Transverse colon (tissue), 4 donors: Measurements from ENCODE around the gene UBE2F. TPM values are rescaled to one million over a fixed set of nuclear protein-coding genes. Genes with fewer than 3 reads are reported as not detected.

Source experiments
- DNase-seq: peaks from one replicate; pipeline ENCODE4 v3.0.0-alpha.2; 2019
- H3K27ac ChIP-seq, 4 donors: fragments of 200-600 bp; sonication (generic); 2 replicates each; pipeline ENCODE4 v1.5.1; 2016 to 2018; ENCODE audit warnings: inconsistent platforms in 4 of 4
- H3K27me3 ChIP-seq: fragments of 200-600 bp; sonication (generic); 2 replicates; pipeline ENCODE4 v1.5.1; 2017; ENCODE audit warnings: inconsistent platforms
- H3K36me3 ChIP-seq, 4 donors: fragments of 200-600 bp; sonication (generic); 2 replicates each; pipeline ENCODE4 v1.5.1; 2017 to 2019; ENCODE audit warnings: inconsistent platforms in 4 of 4
- H3K4me1 ChIP-seq, 4 donors: fragments of 200-600 bp; sonication (generic); 2 replicates each; pipeline ENCODE4 v1.5.1; 2017 to 2020; ENCODE audit warnings: inconsistent platforms in 4 of 4
- H3K4me3 ChIP-seq, 4 donors: fragments of 200-600 bp; sonication (generic); 1 replicate in 1 of 4; 2 replicates in 3 of 4; pipeline versions ENCODE4 v1.5.1 to v1.6.1; 2017 to 2019; ENCODE audit warnings: inconsistent platforms in 4 of 4
- H3K9me3 ChIP-seq, 2 donors: fragments of 200-600 bp; sonication (generic); 2 replicates each; pipeline ENCODE4 v1.5.1; 2017 to 2019; ENCODE audit warnings: inconsistent platforms in 2 of 2
- EP300 ChIP-seq: sonication (generic); formaldehyde crosslinking; IDR thresholded peaks from one replicate; pipeline ENCODE4 v1.6.1; 2017; ENCODE audit warnings: antibody characterized with exemption, low read depth
- POLR2A ChIP-seq: fragments of 450-650 bp; IDR thresholded peaks from one replicate; pipeline ENCODE4 v1.6.1; 2016; ENCODE audit warnings: antibody characterized with exemption, mild to moderate bottlenecking, moderate library complexity
- POLR2AphosphoS5 ChIP-seq, 3 donors: sonication (generic); formaldehyde crosslinking; IDR thresholded peaks; one replicate each; pipeline ENCODE4 v1.6.1; 2016; ENCODE audit warnings: antibody characterized with exemption in 3 of 3
- WGBS, 2 donors: methylation state at CpG; one replicate each; pipeline ENCODE4 v1.1.5; 2018; ENCODE audit warnings: low coverage in 1 of 2; 5-methylcytosine and 5-hydroxymethylcytosine counted together
- in situ Hi-C, 4 donors: fragments of 200-750 bp; cut with MboI; loops; one replicate each; pipeline versions ENCODE4 v1.15.0 to v1.15.1; 2017; ENCODE audit warnings: low sequenced_read_pairs in 3 of 4, low pct_ligation_motif_present in 1 of 4, low pct_unique_long_range_greater_than_20kb in 1 of 4
- intact Hi-C: fragments of 100-400 bp; cut with DNase I; formaldehyde crosslinking; loops from one replicate; pipeline ENCODE4 v1.15.1; 2023; ENCODE audit warnings: low total_unique reads
- total RNA-seq, 4 donors: library from RNA; depleted of rRNA; stranded (reverse); fragments of >200 nt; gene quantifications; one replicate each; pipeline ENCODE4 v1.1.0, GENCODE V29; 2016
- TF ChIP-seq, protein P1 (sequence below), 5 experiments: fragments of 200-600 bp in 3 of 5; fragments of 450-650 bp in 2 of 5; sonication (generic) in 3 of 5; IDR thresholded peaks; 1 replicate in 2 of 5; 2 replicates in 3 of 5; pipeline ENCODE4 v1.5.1; 2016 to 2017; ENCODE audit warnings: antibody characterized with exemption in 5 of 5, inconsistent platforms in 3 of 5, mild to moderate bottlenecking in 2 of 5, moderate library complexity in 1 of 5

Gene UBE2F
- total RNA-seq, 4 donors from 2014 or later: 66.8 to 79.4 (median 70.5) TPM

DNA sequence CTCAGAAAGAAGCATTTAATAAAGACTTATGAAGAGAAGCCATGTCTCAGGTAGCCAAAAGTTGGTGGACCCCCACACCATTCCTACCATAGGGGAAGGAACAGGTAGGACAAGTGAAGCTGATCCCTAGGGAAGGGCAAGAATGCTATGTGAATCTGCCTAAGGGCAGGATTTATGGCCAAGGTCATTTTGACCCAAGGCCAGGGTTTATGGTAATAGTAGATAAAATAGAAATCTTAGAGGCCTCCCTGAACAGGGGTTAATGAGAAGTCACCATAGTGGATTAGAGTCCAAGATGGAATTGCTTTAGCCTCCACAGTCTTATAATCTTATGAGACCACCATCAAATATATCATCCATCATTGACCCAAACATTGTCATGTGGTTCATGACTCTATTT, 26.0 kb upstream of the UBE2F start:
- in situ Hi-C loops: no loop called here

DNA sequence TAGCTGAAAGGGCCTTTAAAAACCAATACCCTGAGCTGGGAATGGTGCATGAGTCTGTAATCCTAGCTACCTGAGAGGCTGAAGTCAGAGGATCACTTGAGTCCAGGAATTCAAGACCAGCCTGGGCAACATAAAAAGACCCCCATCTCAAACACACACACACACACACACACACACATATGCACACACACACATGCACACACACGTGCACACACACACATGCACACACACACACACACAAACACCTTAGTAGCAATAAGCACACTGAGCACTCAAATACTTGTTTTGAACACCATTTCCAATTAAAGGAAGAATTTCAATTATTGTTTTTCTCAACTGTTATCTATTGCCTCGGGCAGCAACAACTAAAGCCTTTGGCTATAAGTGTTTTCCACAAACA, 25.6 kb upstream of the UBE2F start:
- H3K27ac ChIP-seq: no peak overlapping the region
- intact Hi-C loops: no loop called here
- DNase-seq: no peak
- no peaks in the 10 kb centered on the region for H3K36me3 ChIP-seq
- H3K27me3 ChIP-seq: no peaks in the 10 kb centered on the region
- H3K4me3 ChIP-seq: no peak overlapping the region
- TF ChIP-seq POLR2AphosphoS5 (IDR thresholded peaks at IDR 0.05) (no peak), POLR2A (no peak), EP300 (no peak)
- TF ChIP-seq, protein P1, sequence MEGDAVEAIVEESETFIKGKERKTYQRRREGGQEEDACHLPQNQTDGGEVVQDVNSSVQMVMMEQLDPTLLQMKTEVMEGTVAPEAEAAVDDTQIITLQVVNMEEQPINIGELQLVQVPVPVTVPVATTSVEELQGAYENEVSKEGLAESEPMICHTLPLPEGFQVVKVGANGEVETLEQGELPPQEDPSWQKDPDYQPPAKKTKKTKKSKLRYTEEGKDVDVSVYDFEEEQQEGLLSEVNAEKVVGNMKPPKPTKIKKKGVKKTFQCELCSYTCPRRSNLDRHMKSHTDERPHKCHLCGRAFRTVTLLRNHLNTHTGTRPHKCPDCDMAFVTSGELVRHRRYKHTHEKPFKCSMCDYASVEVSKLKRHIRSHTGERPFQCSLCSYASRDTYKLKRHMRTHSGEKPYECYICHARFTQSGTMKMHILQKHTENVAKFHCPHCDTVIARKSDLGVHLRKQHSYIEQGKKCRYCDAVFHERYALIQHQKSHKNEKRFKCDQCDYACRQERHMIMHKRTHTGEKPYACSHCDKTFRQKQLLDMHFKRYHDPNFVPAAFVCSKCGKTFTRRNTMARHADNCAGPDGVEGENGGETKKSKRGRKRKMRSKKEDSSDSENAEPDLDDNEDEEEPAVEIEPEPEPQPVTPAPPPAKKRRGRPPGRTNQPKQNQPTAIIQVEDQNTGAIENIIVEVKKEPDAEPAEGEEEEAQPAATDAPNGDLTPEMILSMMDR (IDR thresholded peaks at IDR 0.05): no peak
- 85% methylated on average over 2 of the region's 2 CpGs; no CpG with 5 or more reads in 1 of the 2 donors for WGBS, 2 donors
- H3K9me3 ChIP-seq: peaks cover 0 to 3% of the 10 kb centered on the region in 2 donors
- no peaks in the 10 kb centered on the region for H3K4me1 ChIP-seq
- in situ Hi-C loops: no loop called here

More for the DNA sequence above, 26.0 kb upstream of the UBE2F start:
- Histone ChIP-seq H3K27ac (no peak overlapping the region), H3K4me1 (no peaks in the 10 kb centered on the region), H3K9me3 (peaks cover 0 to 3% of the 10 kb centered on the region in 2 donors), H3K36me3 (no peaks in the 10 kb centered on the region), H3K4me3 (no peak overlapping the region), H3K27me3 (no peaks in the 10 kb centered on the region)
- DNase-seq: no peak
- TF ChIP-seq POLR2A (no peak), POLR2AphosphoS5 (IDR thresholded peaks at IDR 0.05) (no peak), EP300 (no peak)
- TF ChIP-seq, protein P1 (IDR thresholded peaks at IDR 0.05): no peak
- intact Hi-C loops: no loop called here

DNA sequence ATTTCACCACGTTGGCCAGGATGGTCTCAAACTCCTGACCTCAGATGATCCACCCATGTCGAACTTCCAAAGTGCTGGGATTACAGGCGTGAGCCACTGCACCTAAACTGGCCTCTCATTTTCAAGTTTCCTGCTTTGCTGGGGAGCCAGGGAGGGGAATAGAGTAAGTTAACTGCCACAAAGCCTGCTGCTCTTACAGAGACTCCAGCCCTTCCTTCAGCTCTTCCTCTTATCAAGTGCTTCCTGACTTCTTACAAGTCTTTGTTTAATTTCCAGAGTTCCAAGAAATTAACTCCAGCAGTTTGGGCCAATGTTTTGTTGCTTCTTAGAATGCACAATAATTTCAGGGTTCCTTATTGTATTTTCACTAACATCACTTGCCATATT, 24.3 kb upstream of the UBE2F start:
- no peaks in the 10 kb centered on the region for H3K36me3 ChIP-seq
- intact Hi-C loops: no loop called here
- 68% methylated on average over 3 of the region's 3 CpGs; no CpG with 5 or more reads in 1 of the 2 donors for WGBS, 2 donors
- H3K4me1 ChIP-seq: no peaks in the 10 kb centered on the region
- in situ Hi-C loops: no loop called here
- DNase-seq: no peak
- no peaks in the 10 kb centered on the region for H3K27me3 ChIP-seq
- no peak overlapping the region for H3K4me3 ChIP-seq
- no peak overlapping the region for H3K27ac ChIP-seq
- TF ChIP-seq POLR2A: no peak
- TF ChIP-seq, protein P1 (IDR thresholded peaks at IDR 0.05): no peak
- TF ChIP-seq POLR2AphosphoS5 (IDR thresholded peaks at IDR 0.05): no peak
- TF ChIP-seq EP300: no peak
- H3K9me3 ChIP-seq: peaks cover 0 to 3% of the 10 kb centered on the region in 2 donors

DNA sequence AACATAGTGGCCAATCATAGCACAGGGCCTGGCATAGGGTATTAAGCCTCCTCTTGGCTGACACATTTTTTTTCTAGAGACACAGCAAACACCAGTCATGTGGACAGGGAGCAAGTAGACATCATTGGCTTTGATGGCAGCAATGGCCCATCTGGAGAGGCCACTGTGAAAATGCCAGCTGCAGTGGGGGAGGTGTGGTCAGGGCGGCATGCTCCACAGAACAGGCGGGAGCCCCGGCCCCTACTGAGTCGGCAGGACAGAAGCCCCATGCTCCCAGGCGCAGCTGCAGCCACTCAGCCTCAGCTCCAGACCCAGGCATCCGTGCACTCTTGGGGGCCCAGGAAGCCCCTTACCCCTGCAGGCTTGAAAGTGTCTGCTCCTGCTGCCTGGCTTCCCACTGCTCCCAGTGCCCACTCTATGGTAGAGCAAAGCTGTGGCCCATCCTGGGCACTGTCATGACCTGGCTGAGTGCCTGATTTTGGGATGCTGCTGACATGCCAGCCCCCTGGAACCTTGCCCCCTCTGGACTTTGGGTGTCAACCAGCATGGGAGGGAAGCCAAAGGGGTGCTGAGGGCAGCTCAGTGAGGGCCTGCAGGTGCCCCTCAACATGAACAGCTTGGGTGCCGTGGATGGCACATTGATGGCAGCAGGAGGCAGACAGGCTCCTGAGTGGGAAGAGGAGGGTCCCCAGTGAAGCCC, 23.3 kb upstream of the UBE2F start:
- no peaks in the 10 kb centered on the region for H3K4me1 ChIP-seq
- H3K36me3 ChIP-seq: no peaks in the 10 kb centered on the region
- H3K4me3 ChIP-seq: no peak overlapping the region
- H3K27ac ChIP-seq: no peak overlapping the region
- in situ Hi-C loops: no loop called here
- H3K27me3 ChIP-seq: no peaks in the 10 kb centered on the region
- TF ChIP-seq POLR2A: no peak
- no peak for TF ChIP-seq POLR2AphosphoS5 (IDR thresholded peaks at IDR 0.05)
- TF ChIP-seq, protein P1 (IDR thresholded peaks at IDR 0.05): no peak
- H3K9me3 ChIP-seq: peaks cover 0 to 3% of the 10 kb centered on the region in 2 donors
- DNase-seq: no peak
- 92% methylated on average over 7 of the region's 7 CpGs; no CpG with 5 or more reads in 1 of the 2 donors for WGBS, 2 donors
- intact Hi-C loops: no loop called here
